Vagina (tissue), 2 donors: Measurements from ENCODE around the gene KLHDC2.
"Not testable (repeated sequence)": the region's sequence is repeated elsewhere in the genome, so short reads cannot be mapped to it uniquely, and the experiment has no call there.

Experiments used
- CTCF ChIP-seq, 3 experiments: fragments of 450-650 bp in 2 of 3; fragments of 200-600 bp in 1 of 3; sonication (generic) in 1 of 3; IDR thresholded peaks; one replicate each; pipeline ENCODE4 v1.5.1; 2017 to 2019; ENCODE audit warnings: antibody characterized with exemption in 3 of 3, mild to moderate bottlenecking in 2 of 3, moderate library complexity in 2 of 3
- POLR2A ChIP-seq, 2 donors: fragments of 450-650 bp; IDR thresholded peaks; one replicate each; pipeline ENCODE4 v1.6.1; 2017; ENCODE audit warnings: antibody characterized with exemption in 2 of 2, mild to moderate bottlenecking in 2 of 2, moderate library complexity in 2 of 2

GRCh38 chr14:49816118-49816517 is 48.2 kb downstream of the KLHDC2 start:
- not testable (repeated sequence) for TF ChIP-seq POLR2A, CTCF (IDR thresholded peaks at IDR 0.05)
